K562 (cell line): ENCODE data around the gene VAC14. TPM values are rescaled to one million over a fixed set of nuclear protein-coding genes. Genes with fewer than 3 reads are reported as not detected.

Experiments
- CBFB ChIP-seq: sonication (generic); formaldehyde crosslinking; IDR thresholded peaks from 2 replicates; pipeline ENCODE4 v1.4.0; 2020; ENCODE audit warnings: mild to moderate bottlenecking, missing genetic modification reagents
- CREB1 ChIP-seq, 2 experiments: sonication (generic) in 1 of 2; formaldehyde crosslinking in 1 of 2; IDR thresholded peaks; 2 replicates each; pipeline versions ENCODE4 v1.6.1 to v1.8.0; 2012 to 2022; ENCODE audit warnings: inconsistent platforms in 1 of 2, mild to moderate bottlenecking in 1 of 2, missing genetic modification reagents in 1 of 2, moderate library complexity in 1 of 2
- ELF4 ChIP-seq: fragments of 450-650 bp; formaldehyde crosslinking; IDR thresholded peaks from 2 replicates; pipeline ENCODE4 v1.4.0; 2022; ENCODE audit warnings: missing genetic modification characterization
- FIP1L1 ChIP-seq: fragments of 200-400 bp; formaldehyde crosslinking; IDR thresholded peaks from 2 replicates; pipeline ENCODE4 v1.6.1; 2018; ENCODE audit warnings: mild to moderate bottlenecking, low read depth, low read length; ENCODE audit not compliant: poor library complexity, severe bottlenecking
- KDM5B ChIP-seq: fragments of 200-600 bp; sonication (generic); IDR thresholded peaks from 2 replicates; pipeline ENCODE4 v1.6.1; 2012; ENCODE audit warnings: low read depth, mild to moderate bottlenecking, moderate library complexity, low read length, control low read depth, inconsistent platforms; ENCODE audit not compliant: insufficient replicate concordance
- KLF16 ChIP-seq: IDR thresholded peaks from 2 replicates; pipeline ENCODE4 v1.6.1; 2016; ENCODE audit warnings: antibody characterized with exemption
- LEF1 ChIP-seq: fragments of 450-650 bp; IDR thresholded peaks from 2 replicates; pipeline ENCODE4 v1.6.1; 2016; ENCODE audit warnings: mild to moderate bottlenecking
- SUPT5H ChIP-seq: fragments of 450-650 bp; IDR thresholded peaks from 2 replicates; pipeline ENCODE4 v1.6.1; 2016
- TAF7 ChIP-seq: fragments of 450-650 bp; IDR thresholded peaks from 2 replicates; pipeline ENCODE4 v1.6.1; 2016; ENCODE audit warnings: missing genetic modification characterization, missing compliant biosample characterization
- ZNF174 ChIP-seq: fragments of 250-450 bp; sonication (Bioruptor Pico); IDR thresholded peaks from 2 replicates; pipeline ENCODE4 v1.4.0; 2020; ENCODE audit warnings: mild to moderate bottlenecking
- ZNF184 ChIP-seq: sonication (generic); formaldehyde crosslinking; IDR thresholded peaks from 2 replicates; pipeline ENCODE4 v1.5.0; 2020; ENCODE audit warnings: missing genetic modification reagents
- ZNF699 ChIP-seq: fragments of 250-450 bp; sonication (Bioruptor Pico); IDR thresholded peaks from 2 replicates; pipeline ENCODE4 v1.8.0; 2021; ENCODE audit warnings: mild to moderate bottlenecking, moderate library complexity; ENCODE audit not compliant: insufficient replicate concordance
- polyA plus RNA-seq, 8 experiments: library from polyadenylated mRNA; depleted of rRNA in 4 of 8; stranded (reverse) in 5 of 8; unstranded in 3 of 8; fragments of >200 nt; fragmentation: Nextera tagmentation in 2 of 8; fragmentation: Illumina TruSeq in 1 of 8; extraction: Ambion mirVana in 2 of 8; extraction: Trizol in 1 of 8; gene quantifications; 2 replicates each; pipeline versions ENCODE4 v1.2.1 to v1.2.3, GENCODE V29; 2011 to 2014; ENCODE audit warnings: inconsistent platforms in 1 of 8, missing spikeins in 1 of 8
- total RNA-seq, 7 experiments: library from RNA; depleted of rRNA in 6 of 7; stranded (reverse); fragments of >200 nt in 6 of 7; fragmentation: Illumina TruSeq in 2 of 7; extraction: Trizol in 2 of 7; gene quantifications; 2 replicates each; pipeline versions ENCODE4 v1.2.1 to v1.2.3, GENCODE V29; 2011 to 2021; ENCODE audit warnings: low replicate concordance in 1 of 7
- TF ChIP-seq, protein P1 (sequence below): fragments of 450-650 bp; conservative IDR thresholded peaks from 2 replicates; pipeline ENCODE4 v1.6.1; 2016; ENCODE audit warnings: missing genetic modification characterization, low read depth, mild to moderate bottlenecking, missing compliant biosample characterization, moderate library complexity
- TF ChIP-seq, protein P2 (sequence below), 2 experiments: IDR thresholded peaks in 1 of 2; conservative IDR thresholded peaks in 1 of 2; 2 replicates each; pipeline ENCODE4 v1.6.1; 2016; ENCODE audit warnings: low read depth in 2 of 2, mild to moderate bottlenecking in 1 of 2, missing compliant biosample characterization in 1 of 2, missing genetic modification characterization in 1 of 2, moderate library complexity in 1 of 2
- TF ChIP-seq, protein P3 (sequence below): IDR thresholded peaks from 2 replicates; pipeline ENCODE4 v1.6.1; 2011; ENCODE audit warnings: borderline replicate concordance, low read depth, mild to moderate bottlenecking, moderate library complexity, low read length; ENCODE audit not compliant: insufficient read depth, poor library complexity, severe bottlenecking

VAC14 gene
- total and polyA plus RNA-seq, 9 of the 15 experiments (the other 6 are each of a cell fraction or from before 2014, with no cell fraction given) = 1.3 to 41.6 (median 26.6) TPM

DNA sequence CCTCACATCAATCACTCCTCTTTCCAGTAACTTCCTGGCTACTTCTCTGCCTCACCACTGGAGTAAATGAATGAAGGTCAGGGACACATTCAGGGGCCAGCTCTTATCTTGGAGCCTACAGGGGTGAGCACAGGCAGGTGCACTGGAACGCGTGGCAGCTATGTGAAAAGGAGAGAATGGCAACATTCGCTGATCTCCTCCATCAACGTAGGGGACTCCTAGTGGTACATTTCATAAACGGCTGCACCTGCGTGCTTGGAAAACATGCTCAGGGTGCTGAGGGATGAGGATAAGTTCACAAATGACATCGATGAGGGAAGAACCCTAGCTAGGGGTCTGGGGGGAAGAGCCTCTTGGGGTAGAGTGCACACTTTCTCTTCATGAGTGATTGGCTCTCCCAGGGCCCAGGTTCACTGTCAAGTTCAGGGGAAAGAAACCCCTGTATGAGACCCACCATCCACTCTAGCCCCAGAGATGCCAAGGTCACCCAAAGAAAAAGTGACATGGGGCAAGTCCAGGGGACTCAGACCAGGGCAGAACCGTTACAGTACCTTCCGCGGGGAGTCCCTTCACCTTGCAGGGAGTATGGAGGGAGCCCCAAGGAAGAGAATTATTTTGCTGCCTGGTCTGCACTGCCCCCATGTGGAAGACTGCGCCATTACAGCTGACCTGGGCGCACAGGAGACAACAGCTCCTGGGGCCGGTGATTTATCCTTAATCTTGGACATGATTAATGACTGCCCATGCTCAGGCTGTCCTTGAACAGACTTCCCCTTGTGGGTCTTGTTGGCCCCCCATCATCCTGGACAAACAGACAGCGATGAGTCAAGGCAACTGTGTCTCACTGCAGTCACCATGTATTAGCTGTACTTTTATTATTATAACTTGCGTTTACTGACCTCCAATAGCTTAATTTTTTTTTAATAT is 30.1 kb downstream of the VAC14 start (continued):
- TF ChIP-seq, protein P1, sequence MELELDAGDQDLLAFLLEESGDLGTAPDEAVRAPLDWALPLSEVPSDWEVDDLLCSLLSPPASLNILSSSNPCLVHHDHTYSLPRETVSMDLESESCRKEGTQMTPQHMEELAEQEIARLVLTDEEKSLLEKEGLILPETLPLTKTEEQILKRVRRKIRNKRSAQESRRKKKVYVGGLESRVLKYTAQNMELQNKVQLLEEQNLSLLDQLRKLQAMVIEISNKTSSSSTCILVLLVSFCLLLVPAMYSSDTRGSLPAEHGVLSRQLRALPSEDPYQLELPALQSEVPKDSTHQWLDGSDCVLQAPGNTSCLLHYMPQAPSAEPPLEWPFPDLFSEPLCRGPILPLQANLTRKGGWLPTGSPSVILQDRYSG = no peak
- TF ChIP-seq SUPT5H (no peak), CBFB (CRISPR knock-in tag) (no peak), ZNF699 (no peak), KLF16 (0 out of 2 replicates have a peak, but pooled peaks have one; percentile 39), TAF7 (tag) (no peak), KDM5B (no peak), ZNF184 (CRISPR knock-in tag) (no peak), ZNF174 (CRISPR knock-in tag) (no peak), ELF4 (CRISPR knock-in tag) (no peak), FIP1L1 (no peak), CREB1 (IDR thresholded peaks at IDR 0.05) (no peak), CREB1 (CRISPR knock-in tag; IDR thresholded peaks at IDR 0.05) (no peak), LEF1 (peak; percentile 95)
- TF ChIP-seq, protein P2, sequence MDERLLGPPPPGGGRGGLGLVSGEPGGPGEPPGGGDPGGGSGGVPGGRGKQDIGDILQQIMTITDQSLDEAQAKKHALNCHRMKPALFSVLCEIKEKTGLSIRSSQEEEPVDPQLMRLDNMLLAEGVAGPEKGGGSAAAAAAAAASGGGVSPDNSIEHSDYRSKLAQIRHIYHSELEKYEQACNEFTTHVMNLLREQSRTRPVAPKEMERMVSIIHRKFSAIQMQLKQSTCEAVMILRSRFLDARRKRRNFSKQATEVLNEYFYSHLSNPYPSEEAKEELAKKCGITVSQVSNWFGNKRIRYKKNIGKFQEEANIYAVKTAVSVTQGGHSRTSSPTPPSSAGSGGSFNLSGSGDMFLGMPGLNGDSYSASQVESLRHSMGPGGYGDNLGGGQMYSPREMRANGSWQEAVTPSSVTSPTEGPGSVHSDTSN (CRISPR knock-in tag; IDR thresholded peaks at IDR 0.05; ENCODE audit: low read depth) = peak; percentile 91
- TF ChIP-seq, protein P2 (tag; conservative IDR thresholded peaks at IDR 0.05; ENCODE audit: low read depth) = peak; percentile 99
- TF ChIP-seq, protein P3, sequence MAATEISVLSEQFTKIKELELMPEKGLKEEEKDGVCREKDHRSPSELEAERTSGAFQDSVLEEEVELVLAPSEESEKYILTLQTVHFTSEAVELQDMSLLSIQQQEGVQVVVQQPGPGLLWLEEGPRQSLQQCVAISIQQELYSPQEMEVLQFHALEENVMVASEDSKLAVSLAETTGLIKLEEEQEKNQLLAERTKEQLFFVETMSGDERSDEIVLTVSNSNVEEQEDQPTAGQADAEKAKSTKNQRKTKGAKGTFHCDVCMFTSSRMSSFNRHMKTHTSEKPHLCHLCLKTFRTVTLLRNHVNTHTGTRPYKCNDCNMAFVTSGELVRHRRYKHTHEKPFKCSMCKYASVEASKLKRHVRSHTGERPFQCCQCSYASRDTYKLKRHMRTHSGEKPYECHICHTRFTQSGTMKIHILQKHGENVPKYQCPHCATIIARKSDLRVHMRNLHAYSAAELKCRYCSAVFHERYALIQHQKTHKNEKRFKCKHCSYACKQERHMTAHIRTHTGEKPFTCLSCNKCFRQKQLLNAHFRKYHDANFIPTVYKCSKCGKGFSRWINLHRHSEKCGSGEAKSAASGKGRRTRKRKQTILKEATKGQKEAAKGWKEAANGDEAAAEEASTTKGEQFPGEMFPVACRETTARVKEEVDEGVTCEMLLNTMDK = no peak
